KMS-11 (cell line): ENCODE results near the gene DNMT3A.

Experiments
- H2AFZ ChIP-seq: fragments of 200-600 bp; sonication (generic); 2 replicates; pipeline ENCODE4 v1.6.1; 2016; ENCODE audit warnings: antibody characterized with exemption, mixed run types, low read depth
- H3K27ac ChIP-seq: fragments of 200-600 bp; sonication (generic); 2 replicates; pipeline ENCODE4 v1.6.1; 2016; ENCODE audit warnings: mild to moderate bottlenecking, mixed run types
- H3K27me3 ChIP-seq: fragments of 200-600 bp; sonication (generic); 2 replicates; pipeline ENCODE4 v1.6.1; 2017; ENCODE audit warnings: mild to moderate bottlenecking, low read depth, mixed run types, moderate library complexity; ENCODE audit not compliant: insufficient read depth
- H3K36me3 ChIP-seq: fragments of 200-600 bp; sonication (generic); 2 replicates; pipeline ENCODE4 v1.6.1; 2017; ENCODE audit warnings: mild to moderate bottlenecking, mixed run types; ENCODE audit not compliant: insufficient read depth
- H3K4me1 ChIP-seq: fragments of 200-600 bp; sonication (generic); 2 replicates; pipeline ENCODE4 v1.6.1; 2016; ENCODE audit warnings: mild to moderate bottlenecking, low read depth, mixed run types; ENCODE audit not compliant: poor library complexity, severe bottlenecking
- H3K4me2 ChIP-seq: fragments of 200-600 bp; sonication (generic); 2 replicates; pipeline ENCODE4 v1.7.0; 2016; ENCODE audit warnings: mild to moderate bottlenecking, mixed run types
- H3K4me3 ChIP-seq: fragments of 200-600 bp; sonication (generic); IDR thresholded peaks from 2 replicates; pipeline ENCODE4 v1.6.1; 2017; ENCODE audit warnings: low read depth, low read length, mixed read lengths; ENCODE audit not compliant: insufficient read depth
- H3K79me2 ChIP-seq: fragments of 200-600 bp; sonication (generic); 2 replicates; pipeline ENCODE4 v1.6.1; 2016; ENCODE audit warnings: low read depth, mixed run types; ENCODE audit not compliant: insufficient read depth
- H3K9ac ChIP-seq: fragments of 200-600 bp; sonication (generic); 2 replicates; pipeline ENCODE4 v1.6.1; 2016; ENCODE audit warnings: mild to moderate bottlenecking, mixed run types
- H4K20me1 ChIP-seq: fragments of 200-600 bp; sonication (generic); 2 replicates; pipeline ENCODE4 v1.6.1; 2016; ENCODE audit warnings: mild to moderate bottlenecking, mixed run types; ENCODE audit not compliant: insufficient read depth
- TF ChIP-seq, protein P1 (sequence below): fragments of 200-600 bp; sonication (generic); conservative IDR thresholded peaks from 2 replicates; pipeline ENCODE4 v1.6.1; 2017; ENCODE audit warnings: low read depth, mild to moderate bottlenecking, antibody characterized with exemption, low read length, moderate library complexity, mixed read lengths

DNMT3A gene

DNA sequence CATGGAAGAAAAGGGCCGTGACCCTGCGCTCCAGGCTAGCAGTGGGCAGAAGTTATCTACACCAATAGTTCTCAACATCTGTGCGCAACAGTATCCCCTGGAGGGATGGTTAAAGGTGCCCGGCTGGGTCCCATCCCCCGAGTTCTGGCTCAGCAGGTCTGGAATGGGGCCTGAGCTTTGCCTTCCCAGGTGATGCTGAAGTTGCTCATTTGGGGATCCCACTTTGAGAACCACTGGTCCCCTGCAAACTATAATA lies 31.1 kb downstream of the DNMT3A start:
- no peak overlapping the region for H3K4me2 ChIP-seq

DNA sequence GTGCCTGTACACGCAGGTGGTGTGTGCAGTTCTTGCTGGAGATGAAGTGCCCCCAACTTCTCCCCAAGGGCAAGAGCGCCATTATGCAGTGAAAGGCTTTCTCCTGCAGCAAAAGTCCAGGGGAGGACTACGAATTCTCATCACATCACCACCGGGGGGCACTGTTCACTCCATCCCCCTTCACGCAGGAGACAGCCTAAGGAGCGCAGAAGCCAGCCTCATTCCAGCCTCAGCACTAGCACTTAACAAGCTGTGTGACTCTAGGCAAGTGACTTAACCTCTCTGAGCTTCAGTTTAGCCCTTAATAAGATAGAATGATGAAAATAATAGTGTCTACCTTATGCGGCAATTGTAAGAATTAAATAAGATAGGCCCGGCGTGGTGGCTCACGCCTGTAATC lies 32.3 kb downstream of the DNMT3A start:
- no peaks in the 10 kb centered on the region for H3K4me1 ChIP-seq

More for the DNA sequence above, 31.1 kb downstream of the DNMT3A start:
- Histone ChIP-seq H3K4me3 (no peak overlapping the region), H3K27me3 (no peaks in the 10 kb centered on the region), H4K20me1 (no peaks in the 10 kb centered on the region), H3K9ac (no peak overlapping the region), H3K27ac (no peak overlapping the region), H2AFZ (no peak overlapping the region), H3K36me3 (no peaks in the 10 kb centered on the region), H3K4me1 (no peaks in the 10 kb centered on the region), H3K79me2 (no peaks in the 10 kb centered on the region)
- TF ChIP-seq, protein P1, sequence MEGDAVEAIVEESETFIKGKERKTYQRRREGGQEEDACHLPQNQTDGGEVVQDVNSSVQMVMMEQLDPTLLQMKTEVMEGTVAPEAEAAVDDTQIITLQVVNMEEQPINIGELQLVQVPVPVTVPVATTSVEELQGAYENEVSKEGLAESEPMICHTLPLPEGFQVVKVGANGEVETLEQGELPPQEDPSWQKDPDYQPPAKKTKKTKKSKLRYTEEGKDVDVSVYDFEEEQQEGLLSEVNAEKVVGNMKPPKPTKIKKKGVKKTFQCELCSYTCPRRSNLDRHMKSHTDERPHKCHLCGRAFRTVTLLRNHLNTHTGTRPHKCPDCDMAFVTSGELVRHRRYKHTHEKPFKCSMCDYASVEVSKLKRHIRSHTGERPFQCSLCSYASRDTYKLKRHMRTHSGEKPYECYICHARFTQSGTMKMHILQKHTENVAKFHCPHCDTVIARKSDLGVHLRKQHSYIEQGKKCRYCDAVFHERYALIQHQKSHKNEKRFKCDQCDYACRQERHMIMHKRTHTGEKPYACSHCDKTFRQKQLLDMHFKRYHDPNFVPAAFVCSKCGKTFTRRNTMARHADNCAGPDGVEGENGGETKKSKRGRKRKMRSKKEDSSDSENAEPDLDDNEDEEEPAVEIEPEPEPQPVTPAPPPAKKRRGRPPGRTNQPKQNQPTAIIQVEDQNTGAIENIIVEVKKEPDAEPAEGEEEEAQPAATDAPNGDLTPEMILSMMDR: no peak

DNA sequence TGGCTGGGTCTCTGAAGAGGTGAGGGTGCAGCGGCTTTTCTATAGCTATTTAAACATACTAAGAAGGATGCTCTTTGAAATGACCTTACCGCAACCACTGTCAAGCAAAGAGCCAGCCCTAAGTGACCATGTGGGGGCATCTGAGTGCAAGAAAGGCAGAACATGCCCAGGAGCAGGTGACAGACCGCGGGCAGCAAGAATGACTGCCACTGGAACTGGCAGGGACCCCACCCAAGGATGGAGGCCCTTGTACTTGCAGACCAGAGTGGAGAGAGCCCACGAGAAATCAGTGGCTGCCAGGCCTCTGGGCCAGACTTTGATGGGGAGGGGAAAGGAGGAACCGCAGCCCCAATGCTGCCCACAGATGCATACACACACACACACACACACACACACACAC lies 33.1 kb downstream of the DNMT3A start:
- Histone ChIP-seq H3K9ac (no peak overlapping the region), H2AFZ (no peak overlapping the region), H3K4me3 (no peak overlapping the region), H3K36me3 (no peaks in the 10 kb centered on the region), H3K4me1 (no peaks in the 10 kb centered on the region), H3K27me3 (0 out of 2 replicates have a peak, but pooled peaks cover 5% of the 10 kb centered on the region), H3K79me2 (no peaks in the 10 kb centered on the region), H4K20me1 (no peaks in the 10 kb centered on the region), H3K4me2 (no peak overlapping the region), H3K27ac (no peak overlapping the region)
- TF ChIP-seq, protein P1: no peak

More for the DNA sequence above, 32.3 kb downstream of the DNMT3A start:
- H3K27ac ChIP-seq: no peak overlapping the region
- no peak overlapping the region for H3K4me3 ChIP-seq
- H3K4me2 ChIP-seq: no peak overlapping the region
- TF ChIP-seq, protein P1: peak; percentile 43; the same call in 1 of the 2 replicates
- H3K79me2 ChIP-seq: no peaks in the 10 kb centered on the region
- no peaks in the 10 kb centered on the region for H3K36me3 ChIP-seq
- H2AFZ ChIP-seq: no peak overlapping the region
- no peak overlapping the region for H3K9ac ChIP-seq
- no peaks in the 10 kb centered on the region for H4K20me1 ChIP-seq
- H3K27me3 ChIP-seq: no peaks in the 10 kb centered on the region

DNA sequence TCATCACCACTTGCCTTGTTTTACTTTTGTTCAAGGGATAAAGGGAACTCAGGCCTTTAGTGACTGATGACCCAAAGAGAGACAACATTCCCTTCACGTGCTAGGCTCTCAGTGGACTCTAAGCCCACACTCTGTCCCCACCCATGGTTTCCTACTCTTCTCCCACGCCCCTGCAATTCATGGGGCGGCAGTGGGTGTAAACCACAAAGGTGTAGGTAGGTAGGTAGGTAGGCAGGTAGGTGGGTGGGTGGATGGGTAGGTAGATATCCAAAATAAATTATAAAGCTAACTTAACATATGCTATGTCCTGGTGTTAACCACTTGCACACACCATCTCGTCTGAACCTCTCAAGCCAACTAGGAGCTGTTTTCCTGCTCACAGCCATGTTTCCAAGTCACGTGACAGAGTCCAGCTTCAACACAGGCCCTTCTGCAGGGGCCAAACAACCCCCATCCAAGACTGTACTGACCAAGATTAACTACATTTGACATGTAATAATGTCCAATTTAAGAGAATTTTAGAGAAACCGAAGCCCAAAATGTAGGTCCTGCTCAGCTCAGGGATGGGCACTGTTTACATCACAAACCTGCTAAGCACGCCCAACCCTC lies 33.7 kb downstream of the DNMT3A start:
- Histone ChIP-seq H3K4me1 (no peaks in the 10 kb centered on the region), H3K4me2 (no peak overlapping the region), H3K79me2 (no peaks in the 10 kb centered on the region), H3K36me3 (no peaks in the 10 kb centered on the region), H3K27ac (no peak overlapping the region), H3K9ac (no peak overlapping the region), H3K4me3 (no peak overlapping the region), H2AFZ (no peak overlapping the region), H3K27me3 (0 out of 2 replicates have a peak, but pooled peaks cover 5% of the 10 kb centered on the region), H4K20me1 (no peaks in the 10 kb centered on the region)
- TF ChIP-seq, protein P1: no peak
